GM12878 (cell line): ENCODE data around the gene BBS9. TPM values are rescaled to one million over a fixed set of nuclear protein-coding genes. Genes with fewer than 3 reads are reported as not detected.
"Not testable (repeated sequence)": the region's sequence is repeated elsewhere in the genome, so short reads cannot be mapped to it uniquely, and the experiment has no call there.

Experiments
- ATAC-seq: fragments of 200-7000 bp; cut with Tn5 transposase; 3 replicates; pipeline ENCODE4 v1.9.1; 2020; ENCODE audit warnings: mild to moderate bottlenecking, moderate library complexity
- BruUV-seq: library from RNA; stranded (reverse); fragments of 400-500 nt; replicated peaks from 2 replicates; lab custom pipeline; 2021; lab: Mats Ljungman, UMichigan
- CTCF ChIA-PET: fragments of 300-600 bp; sonication (Branson Sonifier 250); formaldehyde crosslinking; extraction: SDS; loops from one replicate; lab custom pipeline; 2021; ENCODE audit warnings: inconsistent platforms; lab: Yijun Ruan, JAX
- POLR2A ChIA-PET: fragments of 350-600 bp; formaldehyde crosslinking; extraction: SDS; loops from one replicate; lab custom pipeline; 2021; ENCODE audit warnings: inconsistent platforms; lab: Charles Lee
- RAD21 ChIA-PET: fragments of 300-600 bp; sonication (Branson Sonifier 250); formaldehyde crosslinking; loops from one replicate; lab custom pipeline; 2023; ENCODE audit warnings: antibody characterized with exemption; ENCODE audit not compliant: unreplicated experiment; lab: Charles Lee
- SMC1A ChIA-PET: fragments of 300-600 bp; sonication (Branson Sonifier 250); formaldehyde crosslinking; loops from one replicate; lab custom pipeline; 2023; ENCODE audit not compliant: unreplicated experiment, uncharacterized antibody; lab: Charles Lee
- DNase-seq: peaks from one replicate; pipeline ENCODE4 v3.0.0-alpha.2; 2011; ENCODE audit warnings: low read depth, low spot score
- FAIRE-seq: peaks from 3 replicates; lab custom pipeline; 2011; peaks lifted over from hg19 to GRCh38; lab: Jason Lieb, UNC
- H2AFZ ChIP-seq: 2 replicates; pipeline ENCODE4 v1.6.0; 2011; ENCODE audit warnings: low read depth, low read length, control low read depth; ENCODE audit not compliant: control insufficient read depth
- H3K27ac ChIP-seq: 2 replicates; pipeline ENCODE4 v1.5.1; 2011; ENCODE audit warnings: control low read depth; ENCODE audit not compliant: control insufficient read depth, insufficient read depth
- H3K27me3 ChIP-seq, 2 experiments: replicated peaks in 1 of 2; 2 replicates each; pipeline versions ENCODE4 v1.6.0 to v1.6.1; 2011; ENCODE audit warnings: low read length in 1 of 2; ENCODE audit not compliant: control insufficient read depth in 2 of 2, insufficient read depth in 2 of 2
- H3K36me3 ChIP-seq, 2 experiments: 2 replicates each; pipeline ENCODE4 v1.5.1; 2011; ENCODE audit warnings: low read length in 1 of 2; ENCODE audit not compliant: control insufficient read depth in 2 of 2, insufficient read depth in 2 of 2
- H3K4me1 ChIP-seq: 2 replicates; pipeline ENCODE4 v1.6.1; 2011; ENCODE audit warnings: mild to moderate bottlenecking, low read length, moderate library complexity, mixed read lengths; ENCODE audit not compliant: control insufficient read depth, insufficient read depth
- H3K4me2 ChIP-seq: 2 replicates; pipeline ENCODE4 v1.6.0; 2011; ENCODE audit warnings: control low read depth; ENCODE audit not compliant: control insufficient read depth, insufficient read depth
- H3K4me3 ChIP-seq: fragments of 200-600 bp; sonication (generic); 2 replicates; pipeline ENCODE4 v1.5.1; 2016
- H3K79me2 ChIP-seq: 2 replicates; pipeline ENCODE4 v1.6.0; 2011; ENCODE audit warnings: low read length; ENCODE audit not compliant: control insufficient read depth, insufficient read depth
- H3K9ac ChIP-seq: 2 replicates; pipeline ENCODE4 v1.8.0; 2011; ENCODE audit warnings: low read length, control low read depth, mixed read lengths; ENCODE audit not compliant: control insufficient read depth, insufficient read depth
- H3K9me3 ChIP-seq: replicated peaks from 3 replicates; pipeline ENCODE4 v1.5.1; 2011; ENCODE audit warnings: mild to moderate bottlenecking, low read length; ENCODE audit not compliant: control insufficient read depth, insufficient read depth
- H4K20me1 ChIP-seq: 2 replicates; pipeline ENCODE4 v1.6.0; 2011; ENCODE audit not compliant: control insufficient read depth, insufficient read depth
- ATF2 ChIP-seq: IDR thresholded peaks from 2 replicates; pipeline ENCODE4 v1.6.1; 2012; ENCODE audit warnings: low read length, inconsistent platforms
- BMI1 ChIP-seq: fragments of 450-650 bp; IDR thresholded peaks from 2 replicates; pipeline ENCODE4 v1.6.1; 2016; ENCODE audit warnings: mild to moderate bottlenecking, moderate library complexity, borderline replicate concordance
- EED ChIP-seq: sonication (generic); IDR thresholded peaks from 2 replicates; pipeline ENCODE4 v1.6.1; 2016; ENCODE audit warnings: antibody characterized with exemption, low read depth
- EP300 ChIP-seq, 2 experiments: fragments of 150-350 bp in 1 of 2; IDR thresholded peaks; 2 replicates each; pipeline ENCODE4 v1.6.1; 2011 to 2012; ENCODE audit warnings: low read depth in 2 of 2, low read length in 2 of 2, borderline replicate concordance in 1 of 2, improper control_type of control experiment in 1 of 2, inconsistent platforms in 1 of 2; ENCODE audit not compliant: control insufficient read depth in 1 of 2
- ETV6 ChIP-seq, 2 experiments: fragments of 450-650 bp in 1 of 2; IDR thresholded peaks in 1 of 2; conservative IDR thresholded peaks in 1 of 2; 2 replicates each; pipeline ENCODE4 v1.6.1; 2014; ENCODE audit warnings: antibody characterized with exemption in 1 of 2, borderline replicate concordance in 1 of 2, low read depth in 1 of 2, mild to moderate bottlenecking in 1 of 2, moderate library complexity in 1 of 2
- GABPA ChIP-seq: IDR thresholded peaks from 2 replicates; pipeline ENCODE4 v1.6.1; 2014; ENCODE audit warnings: antibody characterized with exemption, low read depth, mild to moderate bottlenecking, inconsistent platforms
- KLF5 ChIP-seq: fragments of 450-650 bp; IDR thresholded peaks from 2 replicates; pipeline ENCODE4 v1.6.1; 2014; ENCODE audit warnings: mild to moderate bottlenecking; ENCODE audit not compliant: partially characterized antibody
- MXI1 ChIP-seq: fragments of 150-350 bp; IDR thresholded peaks from 2 replicates; pipeline ENCODE4 v1.6.1; 2011; ENCODE audit warnings: low read depth, mild to moderate bottlenecking, inconsistent platforms, low read length, improper control_type of control experiment
- MYC ChIP-seq: IDR thresholded peaks from 2 replicates; pipeline ENCODE4 v1.6.1; 2011; ENCODE audit warnings: mild to moderate bottlenecking, low read length, moderate library complexity, inconsistent platforms; ENCODE audit not compliant: insufficient read depth, insufficient replicate concordance, insufficient read length, severe bottlenecking
- NFXL1 ChIP-seq: fragments of 450-650 bp; IDR thresholded peaks from 2 replicates; pipeline ENCODE4 v1.6.1; 2017; ENCODE audit warnings: antibody characterized with exemption, mild to moderate bottlenecking, borderline replicate concordance
- NFYB ChIP-seq: IDR thresholded peaks from 2 replicates; pipeline ENCODE4 v1.6.1; 2011; ENCODE audit warnings: low read depth, mild to moderate bottlenecking, low read length, improper control_type of control experiment, moderate library complexity; ENCODE audit not compliant: insufficient read depth
- SUZ12 ChIP-seq: fragments of 200-600 bp; sonication (generic); IDR thresholded peaks from one replicate; pipeline ENCODE4 v1.6.1; 2018; ENCODE audit warnings: antibody characterized with exemption, mild to moderate bottlenecking; ENCODE audit not compliant: unreplicated experiment
- ZBED1 ChIP-seq: IDR thresholded peaks from 2 replicates; pipeline ENCODE4 v1.6.1; 2016; ENCODE audit warnings: borderline replicate concordance
- WGBS: methylation state at CpG from one replicate; pipeline ENCODE4 v1.1.6; 2016; ENCODE audit warnings: low lambda C conversion rate; ENCODE audit not compliant: insufficient replicate concordance, insufficient coverage; ENCODE audit errors: missing lambda C conversion rate; 5-methylcytosine and 5-hydroxymethylcytosine counted together
- in situ Hi-C: fragments of 300-500 bp; cut with MboI; formaldehyde crosslinking; loops from 9 replicates; pipeline ENCODE4 v1.14.3; 2018; ENCODE audit warnings: mixed read lengths
- intact Hi-C: fragments of 100-400 bp; cut with micrococcal nuclease; formaldehyde crosslinking; loops from one replicate; pipeline ENCODE4 v1.14.2; 2022; ENCODE audit not compliant: unreplicated experiment
- polyA plus RNA-seq, 11 experiments: library from polyadenylated mRNA; depleted of rRNA in 4 of 11; unstranded in 6 of 11; stranded (reverse) in 5 of 11; fragments of >200 nt; fragmentation: Nextera tagmentation in 4 of 11; fragmentation: Illumina TruSeq in 1 of 11; extraction: Ambion mirVana in 4 of 11; extraction: Trizol in 1 of 11; gene quantifications; 1 replicate in 1 of 11; 2 replicates in 10 of 11; pipeline versions ENCODE4 v1.2.1 to v1.2.3, GENCODE V29; 2011 to 2016; ENCODE audit warnings: inconsistent platforms in 2 of 11, missing spikeins in 2 of 11, low read depth in 1 of 11
- total RNA-seq, 4 experiments: library from RNA; depleted of rRNA in 3 of 4; stranded (reverse); fragments of >200 nt in 3 of 4; fragmentation: Illumina TruSeq in 1 of 4; extraction: Trizol in 1 of 4; gene quantifications; 2 replicates each; pipeline versions ENCODE4 v1.2.1 to v1.2.3, GENCODE V29; 2013 to 2021
- TF ChIP-seq, protein P1 (sequence below): IDR thresholded peaks from 2 replicates; pipeline ENCODE4 v1.6.1; 2011; ENCODE audit warnings: borderline replicate concordance, low read depth, mild to moderate bottlenecking, moderate library complexity, mixed read lengths, low read length; ENCODE audit not compliant: insufficient read depth; ENCODE audit errors: extremely low read length

BBS9 gene
- total and polyA plus RNA-seq, 10 of the 15 experiments (the other 5 are each of a cell fraction or from before 2014, with no cell fraction given): 1.2 to 5.6 (median 2.3) TPM

- no peak for TF ChIP-seq ETV6 (conservative IDR thresholded peaks at IDR 0.05 in 1 of 2, IDR thresholded peaks at IDR 0.05 in 1 of 2; ENCODE audit: borderline replicate concordance in 1 of 2, low read depth in 1 of 2)
- no peak for TF ChIP-seq SUZ12
Measured at GRCh38 chr7:33300131-33300530, 170.8 kb downstream of the BBS9 start (continued).

DNA sequence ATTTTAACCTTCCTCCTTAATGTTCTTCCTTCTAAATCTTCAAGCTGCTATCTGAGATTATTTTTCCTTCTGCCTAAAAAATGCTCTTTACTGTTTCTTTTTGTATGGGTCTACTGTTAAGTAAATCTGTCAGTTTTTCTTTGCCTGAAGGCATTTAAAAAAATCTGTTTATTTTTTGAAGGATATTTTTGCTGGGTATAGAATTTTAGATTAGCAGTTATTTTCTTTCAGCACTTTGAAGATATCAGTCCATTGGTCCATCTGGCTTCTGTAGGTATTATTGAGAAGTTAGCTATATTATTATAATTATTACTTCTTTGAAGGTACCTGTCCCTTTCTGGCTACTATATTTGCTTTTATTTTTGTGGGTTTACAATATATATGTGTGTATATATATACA, 171.4 kb downstream of the BBS9 start:
- no peaks in the 10 kb centered on the region for H4K20me1 ChIP-seq
- H3K9me3 ChIP-seq: no peaks in the 10 kb centered on the region; the same call in 2 of the 3 replicates
- ChIA-PET RAD21 (no interaction called here), POLR2A (no interaction called here), CTCF (no interaction called here), SMC1A (no interaction called here)
- no peak overlapping the region for H3K4me2 ChIP-seq
- no peaks in the 10 kb centered on the region for H3K79me2 ChIP-seq
- H3K36me3 ChIP-seq: no peaks in the 10 kb centered on the region
- H3K27ac ChIP-seq: no peak overlapping the region
- H3K4me3 ChIP-seq: no peak overlapping the region
- no peaks in the 10 kb centered on the region for H3K27me3 ChIP-seq
- H3K9ac ChIP-seq: no peak overlapping the region
- TF ChIP-seq ZBED1 (no peak), EED (no peak), GABPA (no peak), MYC (no peak), MXI1 (no peak), ATF2 (no peak), NFYB (no peak), KLF5 (no peak), BMI1 (no peak), EP300 (IDR thresholded peaks at IDR 0.05; ENCODE audit: borderline replicate concordance in 1 of 2, control insufficient read depth in 1 of 2, low read depth in 2 of 2, low read length in 2 of 2) (no peak), NFXL1 (no peak)
- TF ChIP-seq, protein P1, sequence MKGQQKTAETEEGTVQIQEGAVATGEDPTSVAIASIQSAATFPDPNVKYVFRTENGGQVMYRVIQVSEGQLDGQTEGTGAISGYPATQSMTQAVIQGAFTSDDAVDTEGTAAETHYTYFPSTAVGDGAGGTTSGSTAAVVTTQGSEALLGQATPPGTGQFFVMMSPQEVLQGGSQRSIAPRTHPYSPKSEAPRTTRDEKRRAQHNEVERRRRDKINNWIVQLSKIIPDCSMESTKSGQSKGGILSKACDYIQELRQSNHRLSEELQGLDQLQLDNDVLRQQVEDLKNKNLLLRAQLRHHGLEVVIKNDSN: no peak
- no peak for FAIRE-seq
- no peak for DNase-seq
- intact Hi-C loops (no loop called here), in situ Hi-C loops (no loop called here)
- ATAC-seq: no peak
- H2AFZ ChIP-seq: no peak overlapping the region
- BruUV-seq: no TSS peak
- no peaks in the 10 kb centered on the region for H3K4me1 ChIP-seq

DNA sequence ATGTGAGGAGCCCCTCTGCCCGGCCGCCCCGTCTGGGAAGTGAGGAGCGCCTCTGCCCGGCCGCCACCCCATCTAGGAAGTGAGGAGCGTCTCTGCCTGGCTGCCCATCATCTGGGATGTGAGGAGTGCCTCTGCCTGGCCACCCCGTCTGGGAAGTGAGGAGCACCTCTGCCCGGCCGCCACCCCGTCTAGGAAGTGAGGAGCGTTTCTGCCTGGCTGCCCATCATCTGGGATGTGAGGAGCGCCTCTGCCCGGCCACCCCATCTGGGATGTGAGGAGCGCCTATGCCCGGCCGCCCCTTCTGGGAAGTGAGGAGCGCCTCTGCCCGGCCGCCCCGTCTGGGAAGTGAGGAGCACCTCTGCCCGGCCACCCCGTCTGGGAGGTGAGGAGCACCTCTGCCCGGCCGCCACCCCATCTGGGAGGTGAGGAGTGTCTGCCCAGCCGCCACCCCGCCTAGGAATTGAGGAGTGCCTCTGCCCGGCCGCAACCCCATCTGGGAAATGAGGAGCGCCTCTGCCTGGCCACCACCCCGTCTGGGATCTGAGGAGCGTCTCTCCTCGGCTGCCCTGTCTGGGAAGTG, 174.7 kb downstream of the BBS9 start:
- BruUV-seq, ATAC-seq, CTCF ChIA-PET, H3K27me3 ChIP-seq, H3K36me3 ChIP-seq, in situ Hi-C loops, DNase-seq, H3K4me2 ChIP-seq, H3K9me3 ChIP-seq, intact Hi-C loops, H3K4me3 ChIP-seq, POLR2A ChIA-PET, RAD21 ChIA-PET, H3K27ac ChIP-seq, H2AFZ ChIP-seq, SMC1A ChIA-PET, H3K4me1 ChIP-seq, H3K79me2 ChIP-seq, H4K20me1 ChIP-seq, H3K9ac ChIP-seq, FAIRE-seq: not testable (repeated sequence)
- WGBS: 79% methylated on average over 33 of the region's 33 CpGs
